HepG2 (cell line): ENCODE results near the gene CABLES2. TPM values are rescaled to one million over a fixed set of nuclear protein-coding genes. Genes with fewer than 3 reads are reported as not detected.

Experiments
- ARNTL ChIP-seq: sonication (generic); formaldehyde crosslinking; IDR thresholded peaks from 2 replicates; pipeline ENCODE4 v1.4.0; 2020; ENCODE audit warnings: mild to moderate bottlenecking, missing genetic modification reagents
- CAMTA2 ChIP-seq: sonication (generic); formaldehyde crosslinking; IDR thresholded peaks from 2 replicates; pipeline ENCODE4 v1.4.0; 2020; ENCODE audit warnings: mild to moderate bottlenecking, missing genetic modification reagents, borderline replicate concordance
- DZIP1 ChIP-seq: sonication (generic); formaldehyde crosslinking; IDR thresholded peaks from 2 replicates; pipeline ENCODE4 v1.5.0; 2020; ENCODE audit warnings: mild to moderate bottlenecking, missing genetic modification reagents
- FUBP1 ChIP-seq: sonication (generic); formaldehyde crosslinking; IDR thresholded peaks from 2 replicates; pipeline ENCODE4 v1.5.1; 2020; ENCODE audit warnings: missing genetic modification reagents, mild to moderate bottlenecking, borderline replicate concordance
- GABPA ChIP-seq, 2 experiments: IDR thresholded peaks; 2 replicates each; pipeline ENCODE4 v1.6.1; 2011 to 2016; ENCODE audit warnings: low read depth in 2 of 2, low read length in 1 of 2, missing biosample characterization in 1 of 2, missing genetic modification characterization in 1 of 2
- HNRNPL ChIP-seq: fragments of 200-400 bp; formaldehyde crosslinking; IDR thresholded peaks from 2 replicates; pipeline ENCODE4 v1.6.1; 2017; ENCODE audit warnings: mild to moderate bottlenecking, low read depth, low read length
- JUN ChIP-seq: sonication (generic); formaldehyde crosslinking; IDR thresholded peaks from 2 replicates; pipeline ENCODE4 v1.4.0; 2020; ENCODE audit warnings: mild to moderate bottlenecking, missing genetic modification reagents
- KMT2A ChIP-seq: sonication (generic); formaldehyde crosslinking; IDR thresholded peaks from 2 replicates; pipeline ENCODE4 v1.4.0; 2020; ENCODE audit warnings: missing genetic modification reagents
- MXI1 ChIP-seq: IDR thresholded peaks from 3 replicates; pipeline ENCODE4 v1.6.1; 2012; ENCODE audit warnings: low read depth, low read length, inconsistent platforms, borderline replicate concordance
- PAX8 ChIP-seq: sonication (generic); formaldehyde crosslinking; IDR thresholded peaks from 2 replicates; pipeline ENCODE4 v1.8.0; 2022; ENCODE audit warnings: mild to moderate bottlenecking, missing genetic modification reagents, borderline replicate concordance
- SMYD3 ChIP-seq: sonication (generic); formaldehyde crosslinking; IDR thresholded peaks from 2 replicates; pipeline ENCODE4 v1.8.1; 2023; ENCODE audit warnings: mild to moderate bottlenecking, missing genetic modification reagents
- ZC3H4 ChIP-seq: sonication (generic); formaldehyde crosslinking; IDR thresholded peaks from 2 replicates; pipeline ENCODE4 v1.4.0; 2020; ENCODE audit warnings: missing genetic modification reagents, borderline replicate concordance
- ZFP90 ChIP-seq: sonication (generic); formaldehyde crosslinking; IDR thresholded peaks from 2 replicates; pipeline ENCODE4 v1.8.0; 2022; ENCODE audit warnings: missing genetic modification reagents, mild to moderate bottlenecking, inconsistent platforms, borderline replicate concordance
- ZNF230 ChIP-seq: sonication (generic); formaldehyde crosslinking; IDR thresholded peaks from 2 replicates; pipeline ENCODE4 v1.4.0; 2020; ENCODE audit warnings: mild to moderate bottlenecking, missing genetic modification reagents
- ZNF281 ChIP-seq: sonication (generic); formaldehyde crosslinking; IDR thresholded peaks from 2 replicates; pipeline ENCODE4 v1.4.0; 2020; ENCODE audit warnings: missing genetic modification reagents, borderline replicate concordance
- ZNF296 ChIP-seq: sonication (generic); formaldehyde crosslinking; conservative IDR thresholded peaks from 2 replicates; pipeline ENCODE4 v1.5.0; 2020; ENCODE audit warnings: mild to moderate bottlenecking, missing genetic modification reagents
- ZNF512B ChIP-seq: sonication (generic); formaldehyde crosslinking; IDR thresholded peaks from 2 replicates; pipeline ENCODE4 v1.5.1; 2020; ENCODE audit warnings: missing genetic modification reagents, mild to moderate bottlenecking, borderline replicate concordance
- ZZZ3 ChIP-seq: sonication (generic); formaldehyde crosslinking; IDR thresholded peaks from 2 replicates; pipeline ENCODE4 v1.4.0; 2020; ENCODE audit warnings: missing genetic modification reagents, mild to moderate bottlenecking, borderline replicate concordance
- polyA plus RNA-seq, 8 experiments: library from polyadenylated mRNA; depleted of rRNA in 3 of 8; stranded (reverse) in 7 of 8; unstranded in 1 of 8; fragments of >200 nt; fragmentation: Illumina TruSeq in 4 of 8; extraction: Trizol in 4 of 8; gene quantifications; 2 replicates each; pipeline versions ENCODE4 v1.2.1 to v1.2.3, GENCODE V29; 2011 to 2016; ENCODE audit warnings: low read depth in 4 of 8, missing spikeins in 1 of 8, mixed read lengths in 1 of 8; ENCODE audit not compliant: insufficient read depth in 1 of 8
- total RNA-seq, 5 experiments: library from RNA; depleted of rRNA; stranded (reverse); fragments of >200 nt; fragmentation: Illumina TruSeq; extraction: Trizol; gene quantifications; 2 replicates each; pipeline ENCODE4 v1.2.3, GENCODE V29; 2016; ENCODE audit warnings: low read depth in 1 of 5

CABLES2 gene
- total and polyA plus RNA-seq, 2 of the 13 experiments (the other 11 are each of a cell fraction or from before 2014, with no cell fraction given) = 5.2 to 9.7 TPM

GRCh38 chr20:62367633-62368391 lies 39.3 kb downstream of the CABLES2 start (continued):
- TF ChIP-seq ZNF230 (CRISPR knock-in tag) (peak; percentile 99), GABPA (IDR thresholded peaks at IDR 0.05; ENCODE audit: low read depth, low read length) (no peak), GABPA (CRISPR knock-in tag; IDR thresholded peaks at IDR 0.05; ENCODE audit: low read depth) (no peak), ARNTL (peak; percentile 79), ZNF296 (CRISPR knock-in tag) (peak; percentile 57), MXI1 (peak; percentile 73), JUN (CRISPR knock-in tag) (peak; percentile 82), ZZZ3 (CRISPR knock-in tag) (peak; percentile 93), CAMTA2 (CRISPR knock-in tag) (no peak), DZIP1 (CRISPR knock-in tag) (peak; percentile 81; the same call in 1 of the 2 replicates), ZNF512B (CRISPR knock-in tag) (peak; percentile 85; the same call in 1 of the 2 replicates), ZFP90 (CRISPR knock-in tag) (no peak; the same call in none of the 2 replicates), KMT2A (CRISPR knock-in tag) (peak; percentile 26; the same call in 1 of the 2 replicates), FUBP1 (CRISPR knock-in tag) (no peak), PAX8 (CRISPR knock-in tag) (peak; percentile 97; the same call in 1 of the 2 replicates), ZNF281 (peak; percentile 89), ZC3H4 (CRISPR knock-in tag) (peak; percentile 94), SMYD3 (CRISPR knock-in tag) (no peak), HNRNPL (peak; percentile 95)
